ENCODE measurements around the gene SYTL3.

Gene SYTL3

DNA sequence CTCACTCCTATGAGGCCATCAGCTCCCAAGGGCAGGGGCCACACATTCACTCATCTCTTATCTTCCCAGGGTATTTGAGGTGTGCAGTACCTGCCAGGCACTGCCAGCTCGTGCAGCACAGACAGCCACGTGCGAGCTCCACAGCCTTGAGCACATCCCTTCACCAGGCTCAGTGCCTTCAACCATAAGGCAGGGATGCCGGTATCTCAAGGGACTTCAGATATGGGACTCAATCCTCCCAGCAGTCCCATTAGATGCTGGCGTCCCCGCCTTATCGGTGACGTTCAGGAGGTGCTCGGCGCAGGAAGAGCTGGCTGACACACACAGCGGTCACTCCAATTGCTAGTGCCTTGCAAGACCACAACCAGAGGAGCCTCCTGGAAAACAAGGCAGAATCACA, 122.3 kb downstream of the SYTL3 start:
- Histone ChIP-seq H3K9ac (ENCODE audit: low read depth, low read length, poor library complexity, severe bottlenecking) (no peak overlapping the region), H3K4me2 (ENCODE audit: low read depth, low read length, poor library complexity, severe bottlenecking) (no peak overlapping the region), H3K79me2 (ENCODE audit: insufficient read depth, low read length) (no peaks in the 10 kb centered on the region), H4K20me1 (ENCODE audit: insufficient read depth, low read length, poor library complexity, severe bottlenecking) (no peaks in the 10 kb centered on the region), H3F3A (ENCODE audit: low read depth) (no peaks in the 10 kb centered on the region), H3K36me3 (ENCODE audit: insufficient read depth, low read length) (peaks cover 97% of the 10 kb centered on the region; the same call in 1 of the 2 replicates), H3K4me1 (ENCODE audit: insufficient read depth, low read length, poor library complexity, severe bottlenecking) (no peaks in the 10 kb centered on the region), H2AFZ (ENCODE audit: low read length) (no peak overlapping the region), H3K4me3 (ENCODE audit: low read length, poor library complexity, severe bottlenecking) (no peak overlapping the region), H3K9me2 (replicated peaks; ENCODE audit: low read depth, low read length) (no peaks in the 10 kb centered on the region), H3K27me3 (ENCODE audit: insufficient read depth, low read length, poor library complexity, severe bottlenecking) (no peaks in the 10 kb centered on the region), H3K9me3 (ENCODE audit: insufficient read depth, low read depth, low read length) (no peaks in the 10 kb centered on the region)
- TF ChIP-seq EZH2phosphoT487 (IDR thresholded peaks at IDR 0.05; ENCODE audit: borderline replicate concordance) (no peak), CTCF (conservative IDR thresholded peaks at IDR 0.05; ENCODE audit: low read length) (no peak)

DNA sequence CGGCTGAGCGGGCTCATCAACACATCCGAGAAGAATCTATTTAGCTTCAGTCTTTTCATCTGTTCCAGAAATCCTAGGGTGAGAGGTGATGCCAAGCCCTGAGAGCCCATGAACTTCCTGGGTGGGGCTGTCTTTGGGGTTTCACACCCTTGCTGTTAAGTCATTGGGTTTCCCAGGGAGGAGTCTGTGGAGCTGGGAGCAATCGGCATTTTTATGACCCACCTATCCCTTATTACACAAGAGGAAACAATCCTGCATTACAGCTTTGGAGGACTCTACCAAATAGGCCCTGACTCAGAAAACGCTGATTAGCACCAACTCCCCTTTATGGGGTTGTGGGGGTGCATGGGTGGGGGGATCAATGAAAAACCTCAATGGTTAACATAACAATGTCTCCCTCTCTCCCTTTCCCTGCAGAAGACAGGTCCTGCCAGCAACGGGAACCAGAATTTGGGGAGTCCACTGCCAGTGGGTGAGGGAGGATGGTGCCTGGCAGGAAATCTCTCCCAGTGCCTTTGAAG, 123.1 kb downstream of the SYTL3 start:
- Histone ChIP-seq H3K79me2 (ENCODE audit: insufficient read depth, low read length) (no peaks in the 10 kb centered on the region), H3F3A (ENCODE audit: low read depth) (no peaks in the 10 kb centered on the region), H3K9me3 (ENCODE audit: insufficient read depth, low read depth, low read length) (no peaks in the 10 kb centered on the region), H3K36me3 (ENCODE audit: insufficient read depth, low read length) (peaks cover 97% of the 10 kb centered on the region; the same call in 1 of the 2 replicates), H3K4me2 (ENCODE audit: low read depth, low read length, poor library complexity, severe bottlenecking) (no peak overlapping the region), H4K20me1 (ENCODE audit: insufficient read depth, low read length, poor library complexity, severe bottlenecking) (no peaks in the 10 kb centered on the region), H3K4me3 (ENCODE audit: low read length, poor library complexity, severe bottlenecking) (no peak overlapping the region), H3K9me2 (replicated peaks; ENCODE audit: low read depth, low read length) (no peaks in the 10 kb centered on the region), H2AFZ (ENCODE audit: low read length) (no peak overlapping the region), H3K9ac (ENCODE audit: low read depth, low read length, poor library complexity, severe bottlenecking) (no peak overlapping the region), H3K4me1 (ENCODE audit: insufficient read depth, low read length, poor library complexity, severe bottlenecking) (no peaks in the 10 kb centered on the region), H3K27me3 (ENCODE audit: insufficient read depth, low read length, poor library complexity, severe bottlenecking) (no peaks in the 10 kb centered on the region)
- no peak for TF ChIP-seq CTCF (conservative IDR thresholded peaks at IDR 0.05; ENCODE audit: low read length)

DNA sequence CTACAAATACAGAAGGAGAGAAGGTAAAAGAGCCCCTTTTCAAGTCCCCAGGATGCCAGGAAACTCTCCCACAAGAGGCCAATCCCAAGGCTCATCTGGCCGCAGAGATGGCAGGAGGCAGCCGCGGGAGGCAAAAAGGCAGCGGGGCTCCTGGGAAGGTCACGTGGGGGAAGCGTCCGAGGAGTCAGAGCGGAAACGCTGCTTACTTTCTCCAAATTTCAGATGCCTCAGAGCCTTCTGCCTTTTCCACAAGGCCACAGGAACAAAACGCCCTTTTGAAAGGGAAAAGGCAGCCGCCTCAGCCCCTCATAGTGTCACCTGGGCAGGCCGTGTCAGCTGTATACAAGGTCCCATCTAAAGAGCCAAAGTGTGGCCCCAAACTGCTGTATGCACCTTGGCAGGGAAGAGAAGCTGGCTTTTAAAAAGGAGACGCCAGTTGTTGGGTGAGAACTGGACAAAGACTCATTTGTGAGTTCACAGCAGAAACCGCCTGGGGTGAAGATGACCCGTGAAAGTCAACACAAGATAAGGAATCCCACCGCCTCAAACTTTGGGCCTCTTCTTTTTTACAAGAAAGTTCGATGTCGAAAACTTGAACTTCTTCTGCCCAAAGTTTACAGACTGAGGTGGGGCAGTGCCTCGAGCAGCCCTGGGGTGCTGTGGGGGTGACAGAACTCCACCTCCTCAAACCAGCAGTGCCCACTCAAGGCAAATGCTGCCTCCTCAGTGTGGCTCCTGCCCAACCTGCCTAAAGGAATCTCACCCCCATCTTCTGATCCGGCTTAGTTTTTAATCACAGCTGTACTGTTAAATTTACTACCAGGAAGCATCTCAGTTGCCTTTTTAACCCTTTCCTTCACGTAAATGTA, 124.0 kb downstream of the SYTL3 start:
- Histone ChIP-seq H3K4me2 (ENCODE audit: low read depth, low read length, poor library complexity, severe bottlenecking) (no peak overlapping the region), H3F3A (ENCODE audit: low read depth) (no peaks in the 10 kb centered on the region), H3K9ac (ENCODE audit: low read depth, low read length, poor library complexity, severe bottlenecking) (no peak overlapping the region), H3K9me3 (ENCODE audit: insufficient read depth, low read depth, low read length) (no peaks in the 10 kb centered on the region), H3K27me3 (ENCODE audit: insufficient read depth, low read length, poor library complexity, severe bottlenecking) (no peaks in the 10 kb centered on the region), H3K4me3 (ENCODE audit: low read length, poor library complexity, severe bottlenecking) (no peak overlapping the region), H3K79me2 (ENCODE audit: insufficient read depth, low read length) (no peaks in the 10 kb centered on the region), H2AFZ (ENCODE audit: low read length) (no peak overlapping the region), H3K36me3 (ENCODE audit: insufficient read depth, low read length) (peaks cover 97% of the 10 kb centered on the region; the same call in 1 of the 2 replicates), H3K4me1 (ENCODE audit: insufficient read depth, low read length, poor library complexity, severe bottlenecking) (no peaks in the 10 kb centered on the region), H4K20me1 (ENCODE audit: insufficient read depth, low read length, poor library complexity, severe bottlenecking) (no peaks in the 10 kb centered on the region), H3K9me2 (replicated peaks; ENCODE audit: low read depth, low read length) (no peaks in the 10 kb centered on the region)
- TF ChIP-seq CTCF (conservative IDR thresholded peaks at IDR 0.05; ENCODE audit: low read length): no peak
- TF ChIP-seq EZH2phosphoT487 (IDR thresholded peaks at IDR 0.05; ENCODE audit: borderline replicate concordance): no peak
